Activated T-helper 17 cell treated with anti-CD3 and anti-CD28 coated beads, Interleukin-2, amount 50 U/mL, for 72 hours (primary cell): ENCODE results near the gene FNIP1. TPM values are rescaled to one million over a fixed set of nuclear protein-coding genes. Genes with fewer than 3 reads are reported as not detected.
"Not testable (repeated sequence)": the region's sequence is repeated elsewhere in the genome, so short reads cannot be mapped to it uniquely, and the experiment has no call there.

Experiments used
- ATAC-seq: fragments of 150-1000 bp; cut with Tn5 transposase; replicated peaks from 2 replicates; pipeline ENCODE4 v1.10.0; 2021; ENCODE audit warnings: mild to moderate bottlenecking, moderate library complexity
- H3K27ac Mint-ChIP-seq: one replicate; pipeline ENCODE4 v1.8.0; 2022; ENCODE audit warnings: mixed read lengths
- H3K27me3 Mint-ChIP-seq: one replicate; pipeline ENCODE4 v1.8.0; 2022; ENCODE audit warnings: mixed read lengths
- H3K36me3 Mint-ChIP-seq: one replicate; pipeline ENCODE4 v1.8.0; 2022; ENCODE audit warnings: low read depth, mild to moderate bottlenecking, mixed read lengths
- H3K4me1 Mint-ChIP-seq: one replicate; pipeline ENCODE4 v1.8.0; 2022; ENCODE audit warnings: mixed read lengths
- H3K4me3 Mint-ChIP-seq: one replicate; pipeline ENCODE4 v1.8.0; 2022; ENCODE audit warnings: mild to moderate bottlenecking, mixed read lengths
- H3K9me3 Mint-ChIP-seq: one replicate; pipeline ENCODE4 v1.8.0; 2022; ENCODE audit warnings: mixed read lengths
- total RNA-seq, 2 donors: library from RNA; stranded (reverse); gene quantifications; one replicate each; pipeline ENCODE4 v1.2.3, GENCODE V29; 2022

The FNIP1 gene
- total RNA-seq, 2 donors from 2014 or later, result 17.5 to 30.4 TPM

- Mint-ChIP-seq H3K4me3 (no peak overlapping the region), H3K36me3 (peaks cover 12% of the 10 kb centered on the region), H3K27ac (peak overlapping the region; percentile 84), H3K4me1 (peaks cover 12% of the 10 kb centered on the region), H3K27me3 (no peaks in the 10 kb centered on the region), H3K9me3 (no peaks in the 10 kb centered on the region)
- ATAC-seq, result no peak
Measured at GRCh38 chr5:131639148-131639547, 157.7 kb downstream of the FNIP1 start.

- Mint-ChIP-seq H3K36me3 (peaks cover 17% of the 10 kb centered on the region), H3K9me3 (no peaks in the 10 kb centered on the region), H3K27ac (no peak overlapping the region), H3K4me3 (no peak overlapping the region), H3K27me3 (no peaks in the 10 kb centered on the region), H3K4me1 (peaks cover 12% of the 10 kb centered on the region)
- no peak for ATAC-seq
Measured at GRCh38 chr5:131637694-131638093, 159.1 kb downstream of the FNIP1 start.

GRCh38 chr5:131635684-131636572 is 160.9 kb downstream of the FNIP1 start:
- Mint-ChIP-seq H3K9me3 (no peaks in the 10 kb centered on the region), H3K27ac (peak overlapping the region; percentile 96), H3K27me3 (no peaks in the 10 kb centered on the region), H3K4me1 (peaks cover 12% of the 10 kb centered on the region), H3K36me3 (peaks cover 17% of the 10 kb centered on the region), H3K4me3 (no peak overlapping the region)
- ATAC-seq, result no peak

DNA sequence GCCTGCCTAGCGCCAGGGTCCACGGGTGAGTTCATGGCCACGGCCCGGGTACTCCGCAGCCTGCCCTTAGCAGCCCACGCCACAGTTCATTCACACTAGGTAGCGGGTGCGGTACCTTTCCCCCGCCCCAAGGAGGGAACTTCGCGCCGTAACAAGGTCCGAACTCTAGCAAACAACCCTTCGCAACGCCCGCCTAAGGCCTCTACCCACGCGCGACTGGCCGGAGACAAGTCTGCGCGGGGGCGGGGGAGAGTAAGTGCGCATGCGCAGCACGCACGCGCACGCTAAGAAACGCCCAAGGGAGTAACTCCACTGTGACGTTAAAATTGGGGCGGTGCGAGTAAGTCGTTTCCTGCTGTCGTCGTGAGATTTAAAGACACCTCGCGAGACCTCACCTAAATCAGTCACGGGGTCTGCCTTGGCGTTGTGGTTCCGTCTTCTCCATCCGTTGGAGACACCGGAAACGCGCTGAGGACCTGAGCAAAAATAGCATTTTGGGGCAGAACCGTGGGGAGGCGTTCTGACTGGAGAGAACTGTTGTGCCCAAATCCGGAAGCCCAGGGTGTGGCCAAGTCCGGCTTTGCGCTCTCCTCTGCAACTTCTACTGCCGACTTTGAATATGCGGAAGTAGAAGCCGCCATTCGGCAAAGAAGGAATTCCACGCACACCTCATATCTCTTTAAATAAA is 161.7 kb downstream of the FNIP1 start, which contains the start of gene RAPGEF6:
TSS of gene RAPGEF6 (minus strand) at position 234 of the 688 bp plus-strand sequence. CDS start at position 35, 199 bp downstream.
- H3K27me3 Mint-ChIP-seq, result no peaks in the 10 kb centered on the region
- peaks cover 7% of the 10 kb centered on the region for H3K4me1 Mint-ChIP-seq
- H3K27ac Mint-ChIP-seq, result peak within 1 kb of the TSS; percentile 96
- peaks cover 17% of the 10 kb centered on the region for H3K36me3 Mint-ChIP-seq
- peak; percentile 88 for ATAC-seq
- no peak within 1 kb of the TSS for H3K4me3 Mint-ChIP-seq
- no peaks in the 10 kb centered on the region for H3K9me3 Mint-ChIP-seq

- peak overlapping the region; percentile 96 for H3K27ac Mint-ChIP-seq
- peak; percentile 25 for ATAC-seq
- H3K4me3 Mint-ChIP-seq, result no peak overlapping the region
- no peaks in the 10 kb centered on the region for H3K9me3 Mint-ChIP-seq
- peaks cover 4% of the 10 kb centered on the region for H3K4me1 Mint-ChIP-seq
- no peaks in the 10 kb centered on the region for H3K27me3 Mint-ChIP-seq
- H3K36me3 Mint-ChIP-seq, result peaks cover 20% of the 10 kb centered on the region
Measured at GRCh38 chr5:131634666-131634995, 162.2 kb downstream of the FNIP1 start.

GRCh38 chr5:131634238-131634637 is 162.6 kb downstream of the FNIP1 start:
- Mint-ChIP-seq H3K36me3 (peaks cover 24% of the 10 kb centered on the region), H3K4me3 (no peak overlapping the region), H3K27me3 (no peaks in the 10 kb centered on the region), H3K27ac (peak overlapping the region; percentile 96), H3K4me1 (peaks cover 6% of the 10 kb centered on the region), H3K9me3 (no peaks in the 10 kb centered on the region)
- ATAC-seq, result no peak

DNA sequence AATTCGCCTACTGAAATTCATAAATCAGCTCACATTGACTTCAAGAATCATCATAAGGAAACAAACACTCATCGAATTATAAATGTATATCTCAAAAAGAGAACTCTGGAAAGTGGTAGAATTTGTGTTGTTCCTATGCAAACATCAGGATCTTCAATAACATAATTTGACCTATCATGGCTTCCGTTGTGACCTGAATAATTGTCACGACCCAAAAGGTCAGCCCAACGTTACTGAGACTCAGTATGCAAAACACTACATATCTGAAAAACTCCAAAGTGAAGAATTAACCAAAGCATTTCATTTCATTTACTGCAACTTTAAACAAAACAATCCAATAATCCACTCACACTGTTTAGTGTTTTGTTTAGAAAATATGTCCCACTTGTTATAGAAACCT is 163.0 kb downstream of the FNIP1 start:
- no peak for ATAC-seq
- H3K36me3 Mint-ChIP-seq, result peaks cover 28% of the 10 kb centered on the region
- H3K4me3 Mint-ChIP-seq, result no peak overlapping the region

DNA sequence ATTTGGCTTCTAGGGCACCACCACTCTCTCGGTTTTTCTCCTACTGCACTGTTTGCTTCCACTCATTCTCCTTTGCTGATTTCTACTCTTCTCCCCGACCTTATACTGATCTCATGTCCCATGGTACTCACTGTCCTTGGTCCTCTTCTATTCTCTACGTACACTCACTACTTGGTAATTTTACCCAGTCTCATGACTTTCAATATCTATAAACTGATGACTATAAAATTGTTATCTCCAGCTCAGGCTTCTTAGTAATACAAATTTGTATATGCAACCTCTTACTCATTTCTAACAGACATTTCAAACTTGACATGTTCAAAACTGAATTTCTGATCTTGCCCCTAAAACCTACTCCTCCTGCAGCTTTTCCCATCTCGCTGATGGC is 165.9 kb downstream of the FNIP1 start:
- no peak overlapping the region for H3K27ac Mint-ChIP-seq
- no peaks in the 10 kb centered on the region for H3K27me3 Mint-ChIP-seq
- H3K4me3 Mint-ChIP-seq, result no peak overlapping the region
- peaks cover 43% of the 10 kb centered on the region for H3K36me3 Mint-ChIP-seq
- H3K9me3 Mint-ChIP-seq, result no peaks in the 10 kb centered on the region
- no peak for ATAC-seq
- peaks cover 28% of the 10 kb centered on the region for H3K4me1 Mint-ChIP-seq

More for the DNA sequence above, 163.0 kb downstream of the FNIP1 start:
- Mint-ChIP-seq H3K27ac (peak overlapping the region; percentile 96), H3K27me3 (no peaks in the 10 kb centered on the region), H3K9me3 (no peaks in the 10 kb centered on the region), H3K4me1 (peaks cover 10% of the 10 kb centered on the region)

DNA sequence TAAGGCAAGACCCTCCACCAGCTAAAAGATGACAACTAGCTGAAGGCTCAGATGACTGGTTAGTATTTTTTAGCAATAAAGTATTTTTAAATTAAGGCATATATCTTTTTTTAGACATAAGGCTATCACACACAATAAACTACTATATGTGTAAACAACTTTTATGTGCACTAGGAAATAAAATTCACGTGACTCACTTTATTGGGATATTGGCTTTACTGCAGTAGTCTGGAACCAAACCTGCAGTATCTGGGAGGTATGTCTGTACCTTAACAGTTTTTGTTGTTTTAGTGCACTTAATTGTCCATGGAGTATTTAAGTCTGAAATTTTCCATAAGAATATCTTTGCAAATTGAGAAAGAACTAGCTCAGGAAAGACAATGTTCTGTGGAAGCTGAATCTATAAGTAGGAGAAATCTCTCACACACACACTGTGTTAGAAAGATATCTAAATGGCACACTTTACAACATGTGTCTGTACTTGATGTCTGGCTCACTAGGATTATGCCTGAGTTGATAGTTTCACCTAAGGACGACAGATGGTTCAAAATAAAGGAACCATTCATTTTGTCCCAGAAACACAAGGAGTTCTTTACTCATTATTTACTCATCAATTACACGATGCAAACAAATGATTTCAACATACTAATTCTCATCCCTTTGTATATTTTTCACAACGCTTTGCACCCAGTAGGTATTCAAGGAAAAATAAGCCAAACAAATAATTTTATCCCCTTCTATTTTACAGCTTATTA is 166.4 kb downstream of the FNIP1 start:
- peak overlapping the region; percentile 42 for H3K4me3 Mint-ChIP-seq
- peaks cover 47% of the 10 kb centered on the region for H3K36me3 Mint-ChIP-seq
- ATAC-seq, result no peak
- H3K27me3 Mint-ChIP-seq, result no peaks in the 10 kb centered on the region
- no peak overlapping the region for H3K27ac Mint-ChIP-seq
- H3K4me1 Mint-ChIP-seq, result peaks cover 31% of the 10 kb centered on the region
- no peaks in the 10 kb centered on the region for H3K9me3 Mint-ChIP-seq

GRCh38 chr5:131628990-131629389 is 167.8 kb downstream of the FNIP1 start:
- Mint-ChIP-seq H3K27ac (peak overlapping the region; percentile 28), H3K4me1 (peaks cover 37% of the 10 kb centered on the region)

GRCh38 chr5:131627207-131627865 is 169.5 kb downstream of the FNIP1 start:
- Mint-ChIP-seq H3K27ac (no peak overlapping the region), H3K9me3 (no peaks in the 10 kb centered on the region), H3K4me3 (no peak overlapping the region), H3K36me3 (peaks cover 53% of the 10 kb centered on the region), H3K4me1 (peaks cover 42% of the 10 kb centered on the region), H3K27me3 (no peaks in the 10 kb centered on the region)
- no peak for ATAC-seq

More at GRCh38 chr5:131628990-131629389, 167.8 kb downstream of the FNIP1 start:
- H3K9me3 Mint-ChIP-seq, result no peaks in the 10 kb centered on the region
- H3K36me3 Mint-ChIP-seq, result peaks cover 40% of the 10 kb centered on the region
- peak; percentile 22 for ATAC-seq
- no peaks in the 10 kb centered on the region for H3K27me3 Mint-ChIP-seq
- H3K4me3 Mint-ChIP-seq, result peak overlapping the region; percentile 42

DNA sequence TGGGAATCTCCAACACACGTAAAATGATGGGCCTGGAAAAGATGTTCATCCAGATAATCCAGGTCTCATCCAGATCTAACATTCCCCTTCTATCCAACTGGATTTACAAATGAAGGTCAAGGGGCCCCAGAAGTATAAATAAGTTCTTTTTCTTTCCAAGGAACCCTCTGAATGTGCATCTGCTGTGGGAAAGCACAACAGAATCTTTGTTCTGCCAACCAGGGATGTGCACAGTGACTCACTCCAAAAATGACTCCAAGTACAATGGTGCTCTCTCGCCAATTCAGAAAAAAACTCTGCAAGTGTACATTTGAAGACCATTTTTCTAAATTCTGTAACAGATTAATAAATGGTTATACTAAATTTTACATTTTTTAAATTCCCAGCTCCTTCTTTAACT is 174.2 kb downstream of the FNIP1 start:
- ATAC-seq, result no peak
- Mint-ChIP-seq H3K9me3 (no peaks in the 10 kb centered on the region), H3K36me3 (peaks cover 72% of the 10 kb centered on the region), H3K27me3 (no peaks in the 10 kb centered on the region), H3K27ac (no peak overlapping the region), H3K4me1 (peaks cover 50% of the 10 kb centered on the region), H3K4me3 (no peak overlapping the region)

- not testable (repeated sequence) for ATAC-seq, H3K9me3 Mint-ChIP-seq, H3K4me3 Mint-ChIP-seq, H3K27ac Mint-ChIP-seq, H3K27me3 Mint-ChIP-seq
- Mint-ChIP-seq H3K4me1 (peaks cover 48% of the 10 kb centered on the region), H3K36me3 (peaks cover 72% of the 10 kb centered on the region)
Measured at GRCh38 chr5:131621164-131621563, 175.7 kb downstream of the FNIP1 start.

DNA sequence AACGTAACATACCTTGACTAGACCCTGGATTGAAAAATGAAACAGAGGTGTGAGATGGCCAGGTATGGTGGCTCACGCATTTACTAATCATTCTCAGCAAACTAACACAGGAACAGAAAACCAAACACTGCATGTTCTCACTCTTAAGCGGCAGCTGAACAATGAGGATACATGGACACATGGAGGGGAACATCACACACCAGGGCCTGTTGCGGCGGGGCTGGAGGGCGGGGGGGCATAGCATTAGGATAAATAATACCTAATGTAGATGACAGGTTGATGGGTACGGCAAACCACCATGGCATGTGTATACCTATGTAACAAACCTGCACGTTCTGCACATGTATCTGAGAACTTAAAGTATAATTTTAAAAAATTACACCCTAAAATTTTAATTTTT is 177.7 kb downstream of the FNIP1 start:
- Mint-ChIP-seq H3K4me1 (peaks cover 43% of the 10 kb centered on the region), H3K4me3 (no peak overlapping the region), H3K27me3 (no peaks in the 10 kb centered on the region), H3K27ac (no peak overlapping the region), H3K9me3 (no peaks in the 10 kb centered on the region), H3K36me3 (peaks cover 60% of the 10 kb centered on the region)
- ATAC-seq, result no peak
